Measurements from ENCODE around the gene CDKAL1. TPM values are rescaled to one million over a fixed set of nuclear protein-coding genes. Genes with fewer than 3 reads are reported as not detected.

Gene CDKAL1
- polyA plus RNA-seq, 2 of the 4 experiments (the other 2 are of a cell fraction) = 4.7 to 8.3 TPM

DNA sequence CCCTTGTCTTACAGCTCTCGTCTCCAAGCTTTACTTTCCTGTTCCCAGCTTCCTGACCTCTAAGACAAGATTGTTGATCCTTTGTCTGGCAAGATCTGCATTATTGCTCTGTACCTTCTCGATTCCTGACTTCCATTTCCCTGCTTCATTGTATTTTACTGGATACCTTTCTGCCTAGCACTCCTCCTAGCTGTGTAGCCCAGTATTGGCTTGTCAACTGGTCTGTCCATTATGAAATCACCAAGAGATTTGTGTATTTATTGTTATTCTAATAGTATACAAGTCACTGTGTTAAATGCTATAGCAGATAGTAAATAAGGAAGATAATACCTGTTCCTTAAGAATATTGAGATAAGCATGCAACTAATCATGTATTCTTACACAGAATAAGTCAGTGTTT, 305.4 kb downstream of the CDKAL1 start:
- ATAC-seq = no peak
- no peaks in the 10 kb centered on the region for H3K9me3 ChIP-seq
- H3K4me3 ChIP-seq = no peak overlapping the region
- ChIA-PET POLR2A (no interaction called here), CTCF (interaction anchor here (1.2 kb wide), 1 partner anchor 35 kb away, joined by 3 read pairs; no protein-coding TSS in a partner anchor)
- FAIRE-seq = no peak
- H3K4me1 ChIP-seq = no peaks in the 10 kb centered on the region
- no peak overlapping the region for H3K27ac ChIP-seq
- DNase-seq (ENCODE audit: low read depth in 1 of 2, low spot score in 1 of 2) = no peak
- WGBS (ENCODE audit: missing lambda C conversion rate) = 83% methylated on average over 2 of the region's 2 CpGs
- no peak overlapping the region for H3K4me2 ChIP-seq
- no peak for TF ChIP-seq EHF (CRISPR knock-in tag; IDR thresholded peaks at IDR 0.05)

DNA sequence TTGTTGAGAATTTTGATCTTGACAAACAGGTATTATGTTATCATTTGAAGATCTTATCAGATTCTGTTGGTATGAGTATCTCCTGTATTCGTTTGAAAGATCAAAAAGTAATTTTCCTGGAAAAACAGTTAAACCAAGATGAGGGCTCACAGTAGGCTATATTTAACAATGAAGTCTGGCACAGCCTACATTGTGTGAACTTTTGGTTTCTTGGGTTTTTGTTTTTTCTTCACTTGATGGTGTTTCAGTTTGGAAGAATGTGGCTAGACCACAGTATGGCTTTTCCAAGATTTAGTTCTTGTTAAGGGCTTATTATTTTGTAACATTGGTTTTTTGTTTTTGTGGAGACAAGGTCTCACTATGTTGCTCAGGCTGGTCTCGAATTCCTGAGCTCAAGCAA, 306.4 kb downstream of the CDKAL1 start:
- DNase-seq (ENCODE audit: low read depth in 1 of 2, low spot score in 1 of 2) (no peak), FAIRE-seq (no peak), ATAC-seq (no peak)
- TF ChIP-seq FOXS1 (CRISPR knock-in tag; IDR thresholded peaks at IDR 0.05) (no peak), HDAC2 (IDR thresholded peaks at IDR 0.05) (no peak), KDM5A (IDR thresholded peaks at IDR 0.05) (no peak), TFCP2L1 (CRISPR knock-in tag; IDR thresholded peaks at IDR 0.05) (no peak), RCOR1 (IDR thresholded peaks at IDR 0.05; ENCODE audit: low read depth, low read length) (no peak), ZC3H11A (IDR thresholded peaks at IDR 0.05) (no peak), ZFP36 (IDR thresholded peaks at IDR 0.05; ENCODE audit: borderline replicate concordance, partially characterized antibody) (no peak), SMC3 (IDR thresholded peaks at IDR 0.05) (no peak), JUN (IDR thresholded peaks at IDR 0.05) (no peak), EP300 (IDR thresholded peaks at IDR 0.05) (no peak), TP53 (CRISPR knock-in tag; IDR thresholded peaks at IDR 0.05) (no peak), RARB (CRISPR knock-in tag; IDR thresholded peaks at IDR 0.05) (no peak), ZSCAN20 (CRISPR knock-in tag; IDR thresholded peaks at IDR 0.05) (no peak), CHD2 (IDR thresholded peaks at IDR 0.05; ENCODE audit: low read length, partially characterized antibody) (no peak), ESRRA (IDR thresholded peaks at IDR 0.05; ENCODE audit: borderline replicate concordance, low read length) (no peak), EHMT2 (IDR thresholded peaks at IDR 0.05; ENCODE audit: low read depth) (no peak)
- TF ChIP-seq, protein P1, sequence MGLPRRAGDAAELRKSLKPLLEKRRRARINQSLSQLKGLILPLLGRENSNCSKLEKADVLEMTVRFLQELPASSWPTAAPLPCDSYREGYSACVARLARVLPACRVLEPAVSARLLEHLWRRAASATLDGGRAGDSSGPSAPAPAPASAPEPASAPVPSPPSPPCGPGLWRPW (IDR thresholded peaks at IDR 0.05) = no peak
- TF ChIP-seq, protein P2, sequence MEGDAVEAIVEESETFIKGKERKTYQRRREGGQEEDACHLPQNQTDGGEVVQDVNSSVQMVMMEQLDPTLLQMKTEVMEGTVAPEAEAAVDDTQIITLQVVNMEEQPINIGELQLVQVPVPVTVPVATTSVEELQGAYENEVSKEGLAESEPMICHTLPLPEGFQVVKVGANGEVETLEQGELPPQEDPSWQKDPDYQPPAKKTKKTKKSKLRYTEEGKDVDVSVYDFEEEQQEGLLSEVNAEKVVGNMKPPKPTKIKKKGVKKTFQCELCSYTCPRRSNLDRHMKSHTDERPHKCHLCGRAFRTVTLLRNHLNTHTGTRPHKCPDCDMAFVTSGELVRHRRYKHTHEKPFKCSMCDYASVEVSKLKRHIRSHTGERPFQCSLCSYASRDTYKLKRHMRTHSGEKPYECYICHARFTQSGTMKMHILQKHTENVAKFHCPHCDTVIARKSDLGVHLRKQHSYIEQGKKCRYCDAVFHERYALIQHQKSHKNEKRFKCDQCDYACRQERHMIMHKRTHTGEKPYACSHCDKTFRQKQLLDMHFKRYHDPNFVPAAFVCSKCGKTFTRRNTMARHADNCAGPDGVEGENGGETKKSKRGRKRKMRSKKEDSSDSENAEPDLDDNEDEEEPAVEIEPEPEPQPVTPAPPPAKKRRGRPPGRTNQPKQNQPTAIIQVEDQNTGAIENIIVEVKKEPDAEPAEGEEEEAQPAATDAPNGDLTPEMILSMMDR (IDR thresholded peaks at IDR 0.05) = no peak
- TF ChIP-seq, protein P3, sequence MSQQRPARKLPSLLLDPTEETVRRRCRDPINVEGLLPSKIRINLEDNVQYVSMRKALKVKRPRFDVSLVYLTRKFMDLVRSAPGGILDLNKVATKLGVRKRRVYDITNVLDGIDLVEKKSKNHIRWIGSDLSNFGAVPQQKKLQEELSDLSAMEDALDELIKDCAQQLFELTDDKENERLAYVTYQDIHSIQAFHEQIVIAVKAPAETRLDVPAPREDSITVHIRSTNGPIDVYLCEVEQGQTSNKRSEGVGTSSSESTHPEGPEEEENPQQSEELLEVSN (IDR thresholded peaks at IDR 0.05; ENCODE audit: borderline replicate concordance, low read depth) = no peak
- Histone ChIP-seq H3K9me3 (no peaks in the 10 kb centered on the region), H3K4me2 (no peak overlapping the region), H3K27ac (no peak overlapping the region), H3K4me3 (no peak overlapping the region), H3K4me1 (no peaks in the 10 kb centered on the region)
- ChIA-PET CTCF (interaction anchor here (0.6 to 1.2 kb wide), 2 partner anchors 34 to 467 kb away, joined by 3 read pairs; no protein-coding TSS in a partner anchor), POLR2A (no interaction called here)
- WGBS (ENCODE audit: missing lambda C conversion rate) = 76% methylated on average over 2 of the region's 2 CpGs

DNA sequence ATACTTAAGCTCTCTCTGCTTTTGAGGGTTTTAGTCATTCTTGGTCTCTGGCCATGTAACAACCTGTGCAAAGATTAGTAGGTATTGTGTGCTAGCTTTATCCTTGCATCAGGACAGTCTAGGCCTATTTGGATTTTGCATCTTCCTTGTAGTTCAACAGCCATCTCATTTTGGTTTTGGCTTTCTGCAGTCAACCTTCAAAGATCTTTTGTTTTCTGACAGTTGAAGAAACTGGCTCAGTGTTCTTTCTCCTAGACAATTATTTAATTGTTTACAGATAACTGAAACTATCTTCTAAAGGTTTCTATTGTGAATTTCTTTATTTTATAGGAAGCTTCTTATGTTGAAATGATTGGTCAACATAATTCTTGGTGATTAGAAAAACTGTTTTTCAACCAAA, 307.5 kb downstream of the CDKAL1 start:
- H3K4me2 ChIP-seq = no peak overlapping the region
- DNase-seq (ENCODE audit: low read depth in 1 of 2, low spot score in 1 of 2) (no peak), FAIRE-seq (no peak), ATAC-seq (no peak)
- H3K27ac ChIP-seq = no peak overlapping the region
- no peaks in the 10 kb centered on the region for H3K4me1 ChIP-seq
- H3K4me3 ChIP-seq = no peak overlapping the region
- no peak for TF ChIP-seq TFCP2L1 (CRISPR knock-in tag; IDR thresholded peaks at IDR 0.05)
- TF ChIP-seq, protein P4, sequence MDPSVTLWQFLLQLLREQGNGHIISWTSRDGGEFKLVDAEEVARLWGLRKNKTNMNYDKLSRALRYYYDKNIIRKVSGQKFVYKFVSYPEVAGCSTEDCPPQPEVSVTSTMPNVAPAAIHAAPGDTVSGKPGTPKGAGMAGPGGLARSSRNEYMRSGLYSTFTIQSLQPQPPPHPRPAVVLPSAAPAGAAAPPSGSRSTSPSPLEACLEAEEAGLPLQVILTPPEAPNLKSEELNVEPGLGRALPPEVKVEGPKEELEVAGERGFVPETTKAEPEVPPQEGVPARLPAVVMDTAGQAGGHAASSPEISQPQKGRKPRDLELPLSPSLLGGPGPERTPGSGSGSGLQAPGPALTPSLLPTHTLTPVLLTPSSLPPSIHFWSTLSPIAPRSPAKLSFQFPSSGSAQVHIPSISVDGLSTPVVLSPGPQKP (IDR thresholded peaks at IDR 0.05; ENCODE audit: low read depth, low read length) = no peak
- no peak for TF ChIP-seq ZC3H11A (IDR thresholded peaks at IDR 0.05)
- TF ChIP-seq, protein P2 (IDR thresholded peaks at IDR 0.05) = no peak
- POLR2A ChIA-PET = no interaction called here
- CTCF ChIA-PET = no interaction called here
- no peaks in the 10 kb centered on the region for H3K9me3 ChIP-seq
